Loucy (cell line): ENCODE measurements around the gene SCFD2.

Experiments used
- EZH2phosphoT487 ChIP-seq: fragments of 200-600 bp; IDR thresholded peaks from 2 replicates; pipeline ENCODE4 v1.6.1; 2018; ENCODE audit warnings: antibody characterized with exemption, mild to moderate bottlenecking, moderate library complexity, borderline replicate concordance
- TF ChIP-seq, protein P1 (sequence below): fragments of 200-600 bp; sonication (generic); conservative IDR thresholded peaks from 2 replicates; pipeline ENCODE4 v1.5.1; 2014; ENCODE audit warnings: mild to moderate bottlenecking, antibody characterized with exemption, low read length

DNA sequence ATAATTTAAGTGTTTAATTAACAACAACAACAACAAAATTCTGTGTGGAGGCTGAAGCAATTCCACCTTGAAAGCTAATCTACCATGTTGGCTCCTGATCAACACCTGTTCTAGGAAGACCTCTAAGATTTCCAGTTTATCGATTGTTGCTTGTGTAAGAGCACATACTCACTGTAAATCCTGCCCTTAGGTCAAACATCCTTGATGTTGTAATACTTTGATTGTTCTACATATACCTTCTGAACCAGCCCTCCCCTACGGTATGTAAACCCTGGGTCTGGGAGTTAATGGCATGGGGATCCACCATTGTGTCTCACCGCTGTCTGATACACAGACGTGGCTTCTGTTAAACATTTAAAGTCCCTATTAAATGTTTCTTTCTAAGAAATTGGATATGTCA lies 430.5 kb downstream of the SCFD2 start:
- TF ChIP-seq, protein P1, sequence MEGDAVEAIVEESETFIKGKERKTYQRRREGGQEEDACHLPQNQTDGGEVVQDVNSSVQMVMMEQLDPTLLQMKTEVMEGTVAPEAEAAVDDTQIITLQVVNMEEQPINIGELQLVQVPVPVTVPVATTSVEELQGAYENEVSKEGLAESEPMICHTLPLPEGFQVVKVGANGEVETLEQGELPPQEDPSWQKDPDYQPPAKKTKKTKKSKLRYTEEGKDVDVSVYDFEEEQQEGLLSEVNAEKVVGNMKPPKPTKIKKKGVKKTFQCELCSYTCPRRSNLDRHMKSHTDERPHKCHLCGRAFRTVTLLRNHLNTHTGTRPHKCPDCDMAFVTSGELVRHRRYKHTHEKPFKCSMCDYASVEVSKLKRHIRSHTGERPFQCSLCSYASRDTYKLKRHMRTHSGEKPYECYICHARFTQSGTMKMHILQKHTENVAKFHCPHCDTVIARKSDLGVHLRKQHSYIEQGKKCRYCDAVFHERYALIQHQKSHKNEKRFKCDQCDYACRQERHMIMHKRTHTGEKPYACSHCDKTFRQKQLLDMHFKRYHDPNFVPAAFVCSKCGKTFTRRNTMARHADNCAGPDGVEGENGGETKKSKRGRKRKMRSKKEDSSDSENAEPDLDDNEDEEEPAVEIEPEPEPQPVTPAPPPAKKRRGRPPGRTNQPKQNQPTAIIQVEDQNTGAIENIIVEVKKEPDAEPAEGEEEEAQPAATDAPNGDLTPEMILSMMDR: no peak
- no peak for TF ChIP-seq EZH2phosphoT487
